ENCODE results near the gene WDR4.
"Not testable (repeated sequence)": the region's sequence is repeated elsewhere in the genome, so short reads cannot be mapped to it uniquely, and the experiment has no call there.

WDR4 gene

GRCh38 chr21:42852925-42853570 lies 26.3 kb downstream of the WDR4 start:
- no peak for DNase-seq (ENCODE audit: low read depth)

GRCh38 chr21:42851812-42852665 lies 27.3 kb downstream of the WDR4 start:
- DNase-seq (ENCODE audit: low read depth), result no peak

DNA sequence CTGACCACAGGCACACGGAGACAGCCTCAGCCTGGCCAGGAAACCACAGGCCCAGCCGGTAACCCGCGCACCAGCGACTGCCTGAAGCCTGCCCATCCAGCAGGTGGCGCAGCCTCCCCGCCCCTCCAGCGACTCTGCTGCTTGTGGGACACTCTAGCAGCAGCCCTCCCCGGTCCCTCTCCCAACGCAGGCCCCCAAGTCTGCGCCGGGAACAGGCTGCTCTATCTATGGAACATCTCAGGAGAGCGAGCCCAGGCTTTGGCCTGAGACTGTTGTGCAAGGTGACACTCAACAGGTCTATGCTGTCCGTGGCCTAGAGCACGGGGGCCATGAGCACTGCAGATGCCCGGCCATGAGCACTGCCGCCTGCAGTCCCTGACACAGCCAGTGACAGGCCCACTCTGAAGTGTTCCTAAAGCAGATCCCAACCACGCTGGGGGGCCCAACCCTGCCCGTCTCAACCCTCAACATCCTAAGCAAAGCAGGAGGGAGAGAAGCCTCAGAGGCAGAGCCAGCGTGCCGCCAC lies 28.4 kb downstream of the WDR4 start:
- DNase-seq (ENCODE audit: low read depth), result no peak

- DNase-seq (ENCODE audit: low read depth), result no peak
These were observed 28.9 kb downstream of the WDR4 start for GRCh38 chr21:42850463-42850862.

GRCh38 chr21:42849759-42850412 lies 29.5 kb downstream of the WDR4 start:
- no peak for DNase-seq (ENCODE audit: low read depth)

- no peak for DNase-seq (ENCODE audit: low read depth)
These were observed 30.2 kb downstream of the WDR4 start for GRCh38 chr21:42848932-42849758.

- DNase-seq (ENCODE audit: low read depth), result not testable (repeated sequence)
These were observed 31.0 kb downstream of the WDR4 start for GRCh38 chr21:42848144-42848931.

DNA sequence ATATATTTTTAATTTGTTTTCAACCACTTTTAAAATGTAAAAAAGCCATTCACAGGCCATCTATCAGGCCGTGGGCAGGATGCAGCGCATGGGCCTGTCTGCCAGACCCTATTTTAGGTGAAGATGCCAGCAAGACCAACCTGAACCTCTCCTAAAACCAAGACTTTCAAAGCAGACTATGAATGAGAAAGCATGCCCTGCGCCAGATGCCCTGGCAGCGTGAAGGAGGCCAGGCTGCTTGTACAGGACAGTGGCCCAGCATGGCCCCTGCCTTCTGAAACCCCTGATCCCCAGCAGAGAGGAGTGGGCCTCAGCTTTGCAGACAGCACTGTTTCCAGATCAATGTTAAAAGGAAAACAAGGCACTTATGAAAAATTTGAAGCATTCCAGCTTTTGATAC lies 31.6 kb downstream of the WDR4 start:
- no peak for DNase-seq (ENCODE audit: low read depth)

DNA sequence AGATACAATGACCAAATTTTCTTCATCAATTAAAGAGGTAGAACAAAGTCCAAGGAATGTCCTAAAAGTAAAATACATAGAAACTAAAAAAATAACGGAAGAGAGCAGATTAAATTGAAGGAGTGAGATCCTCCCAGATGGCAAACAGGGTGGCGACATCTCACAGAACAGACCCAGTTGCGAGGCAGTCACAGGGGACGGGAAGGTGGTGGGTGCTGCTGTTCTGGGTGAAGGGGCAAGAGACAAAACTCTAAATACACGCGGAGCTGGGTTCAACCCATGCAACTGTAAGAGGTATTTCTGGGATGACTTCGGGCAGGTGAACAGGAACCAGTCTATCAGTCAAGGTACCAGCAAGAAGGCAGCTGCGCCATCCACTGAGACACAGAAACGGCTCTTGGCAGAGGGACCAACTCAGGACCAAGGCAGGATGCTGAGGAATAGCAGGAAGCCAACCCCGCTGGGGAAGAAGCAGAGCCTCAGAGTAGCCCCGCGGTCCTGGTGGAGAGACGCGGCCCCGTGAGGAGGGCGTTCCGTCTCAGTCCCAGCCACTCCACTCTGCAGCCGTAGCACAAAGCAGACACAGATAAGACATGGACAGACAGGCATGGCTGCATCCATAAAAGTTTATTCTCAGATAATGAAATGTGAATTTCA lies 32.2 kb downstream of the WDR4 start:
- no peak for DNase-seq (ENCODE audit: low read depth)

- no peak for DNase-seq (ENCODE audit: low read depth)
These were observed 33.1 kb downstream of the WDR4 start for GRCh38 chr21:42846221-42846620.

- DNase-seq (ENCODE audit: low read depth), result no peak
These were observed 33.9 kb downstream of the WDR4 start for GRCh38 chr21:42845296-42845965.

GRCh38 chr21:42844411-42845113 lies 34.8 kb downstream of the WDR4 start:
- no peak for DNase-seq (ENCODE audit: low read depth)

- DNase-seq (ENCODE audit: low read depth), result no peak
These were observed 36.3 kb downstream of the WDR4 start for GRCh38 chr21:42843056-42843455.

GRCh38 chr21:42841916-42842655 lies 37.3 kb downstream of the WDR4 start:
- DNase-seq (ENCODE audit: low read depth), result not testable (repeated sequence)

DNA sequence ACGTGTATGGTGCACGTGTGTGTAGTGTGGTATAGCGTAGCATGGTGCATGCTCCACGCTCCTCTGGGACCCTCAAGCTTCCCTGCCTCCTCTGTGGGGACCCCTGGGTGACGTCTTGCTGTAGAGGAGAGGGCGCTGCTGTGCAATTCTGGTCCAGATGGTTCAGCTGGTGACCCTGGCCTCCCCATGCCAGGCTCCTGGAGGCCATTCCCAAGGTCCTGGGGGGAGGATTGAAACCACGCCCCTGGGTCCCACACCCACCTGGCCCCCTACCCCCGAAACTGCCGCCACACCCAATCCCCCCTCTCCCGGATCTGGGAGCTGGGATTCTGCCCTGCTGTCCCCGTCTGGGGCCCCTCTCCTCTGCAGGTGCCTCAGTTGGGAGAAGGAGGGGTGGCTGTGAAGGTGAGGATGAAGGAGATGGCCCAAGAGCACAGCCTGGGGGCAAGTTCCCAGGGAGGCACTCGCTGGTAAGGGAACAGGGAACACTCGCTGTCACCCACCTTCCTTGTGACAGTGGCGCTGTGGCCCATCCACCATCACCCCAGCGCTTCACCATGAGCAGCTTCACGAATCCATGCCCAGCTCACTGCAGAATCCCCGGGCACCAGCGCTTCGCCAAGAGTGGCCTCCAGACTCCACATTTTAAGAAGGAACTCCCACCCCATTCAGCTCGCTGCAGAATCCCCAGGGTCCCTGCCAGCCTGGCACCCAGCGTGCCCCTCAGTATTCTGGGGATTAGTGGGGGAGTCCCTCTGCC lies 38.0 kb downstream of the WDR4 start:
- no peak for DNase-seq (ENCODE audit: low read depth)

GRCh38 chr21:42840411-42841155 lies 38.8 kb downstream of the WDR4 start:
- DNase-seq (ENCODE audit: low read depth), result no peak

Data from stimulated activated CD8-positive, alpha-beta memory T cell treated with anti-CD3 and anti-CD28 coated beads, Interleukin-12 subunit alpha, Interleukin-12 subunit beta, amount 100 ng/mL, for 1 hour (primary cell).